Lower leg skin (tissue), 4 donors: ENCODE data around the gene HDAC9. TPM values are rescaled to one million over a fixed set of nuclear protein-coding genes. Genes with fewer than 3 reads are reported as not detected.

Experiments
- DNase-seq, 2 donors: peaks; one replicate each; pipeline ENCODE4 v3.0.0-alpha.2; 2019; ENCODE audit warnings: low spot score in 2 of 2
- H3K4me3 ChIP-seq: fragments of 200-600 bp; sonication (generic); 2 replicates; pipeline ENCODE4 v1.5.1; 2017; ENCODE audit warnings: mild to moderate bottlenecking, low read depth; ENCODE audit not compliant: poor library complexity, severe bottlenecking
- POLR2A ChIP-seq, 2 donors: fragments of 450-650 bp; IDR thresholded peaks; one replicate each; pipeline ENCODE4 v1.6.1; 2016 to 2017; ENCODE audit warnings: antibody characterized with exemption in 2 of 2, mild to moderate bottlenecking in 1 of 2, moderate library complexity in 1 of 2
- WGBS, 2 donors: methylation state at CpG; one replicate each; pipeline ENCODE4 v1.1.5; 2018; 5-methylcytosine and 5-hydroxymethylcytosine counted together
- intact Hi-C: fragments of 100-400 bp; cut with DNase I; formaldehyde crosslinking; loops from one replicate; pipeline ENCODE4 v1.15.0; 2023; ENCODE audit warnings: low total_unique reads
- total RNA-seq, 4 donors: library from RNA; depleted of rRNA; stranded (reverse); fragments of >200 nt; gene quantifications; one replicate each; pipeline ENCODE4 v1.1.0, GENCODE V29; 2016
- TF ChIP-seq, protein P1 (sequence below), 3 donors: fragments of 450-650 bp; IDR thresholded peaks; one replicate each; pipeline ENCODE4 v1.5.1; 2016; ENCODE audit warnings: antibody characterized with exemption in 3 of 3, mild to moderate bottlenecking in 3 of 3, moderate library complexity in 2 of 3

The HDAC9 gene
- total RNA-seq, 4 donors from 2014 or later = 3.1 to 5.5 (median 4.7) TPM

- no peak for DNase-seq
- 83 to 90% methylated on average over 6 of the region's 6 CpGs for WGBS, 2 donors
- H3K4me3 ChIP-seq = no peak overlapping the region
- TF ChIP-seq POLR2A (IDR thresholded peaks at IDR 0.05) = no peak
- TF ChIP-seq, protein P1, sequence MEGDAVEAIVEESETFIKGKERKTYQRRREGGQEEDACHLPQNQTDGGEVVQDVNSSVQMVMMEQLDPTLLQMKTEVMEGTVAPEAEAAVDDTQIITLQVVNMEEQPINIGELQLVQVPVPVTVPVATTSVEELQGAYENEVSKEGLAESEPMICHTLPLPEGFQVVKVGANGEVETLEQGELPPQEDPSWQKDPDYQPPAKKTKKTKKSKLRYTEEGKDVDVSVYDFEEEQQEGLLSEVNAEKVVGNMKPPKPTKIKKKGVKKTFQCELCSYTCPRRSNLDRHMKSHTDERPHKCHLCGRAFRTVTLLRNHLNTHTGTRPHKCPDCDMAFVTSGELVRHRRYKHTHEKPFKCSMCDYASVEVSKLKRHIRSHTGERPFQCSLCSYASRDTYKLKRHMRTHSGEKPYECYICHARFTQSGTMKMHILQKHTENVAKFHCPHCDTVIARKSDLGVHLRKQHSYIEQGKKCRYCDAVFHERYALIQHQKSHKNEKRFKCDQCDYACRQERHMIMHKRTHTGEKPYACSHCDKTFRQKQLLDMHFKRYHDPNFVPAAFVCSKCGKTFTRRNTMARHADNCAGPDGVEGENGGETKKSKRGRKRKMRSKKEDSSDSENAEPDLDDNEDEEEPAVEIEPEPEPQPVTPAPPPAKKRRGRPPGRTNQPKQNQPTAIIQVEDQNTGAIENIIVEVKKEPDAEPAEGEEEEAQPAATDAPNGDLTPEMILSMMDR (IDR thresholded peaks at IDR 0.05) = no peak
- intact Hi-C loops = no loop called here
Observed at GRCh38 chr7:18541871-18542212, 46.3 kb downstream of the HDAC9 start.

GRCh38 chr7:18546576-18546975 is 51.0 kb downstream of the HDAC9 start:
- H3K4me3 ChIP-seq = no peak overlapping the region
- WGBS, 2 donors = 81 to 94% methylated on average over 3 of the region's 3 CpGs
- no peak for DNase-seq
- TF ChIP-seq, protein P1 (IDR thresholded peaks at IDR 0.05) = no peak
- TF ChIP-seq POLR2A (IDR thresholded peaks at IDR 0.05) = no peak
- intact Hi-C loops = no loop called here

DNA sequence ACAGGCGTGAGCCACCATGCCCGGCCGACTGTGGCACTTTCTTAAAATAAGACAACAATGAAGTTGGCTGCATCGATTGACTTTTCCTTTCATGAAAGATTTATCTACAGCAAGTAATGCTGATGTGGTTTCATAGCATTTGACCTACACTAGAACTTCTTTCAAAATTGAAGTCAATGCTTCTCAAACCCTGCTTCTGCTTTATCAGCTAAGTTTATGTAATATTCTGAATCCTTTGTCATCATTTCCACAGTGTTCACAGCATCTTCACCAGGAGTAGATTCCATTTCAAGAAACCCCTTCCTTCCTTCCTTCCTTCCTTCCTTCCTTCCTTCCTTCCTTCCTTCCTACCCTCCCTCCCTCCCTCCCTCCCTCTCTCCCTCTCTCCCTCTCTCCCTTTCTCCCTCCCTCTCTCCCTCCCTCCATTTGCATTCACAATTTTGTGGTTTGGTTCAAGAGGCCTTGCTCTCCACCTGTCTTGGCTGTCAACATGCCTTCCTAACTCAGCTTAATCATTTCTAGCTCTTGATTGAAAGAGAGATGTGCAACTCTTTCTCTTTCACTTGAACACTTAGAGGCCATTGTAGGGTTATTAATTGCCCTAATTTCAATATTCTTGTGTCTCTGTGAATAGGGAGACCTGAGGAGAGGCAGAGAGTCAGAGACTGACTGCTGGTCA is 52.1 kb downstream of the HDAC9 start:
- intact Hi-C loops = no loop called here
- 81 to 96% methylated on average over 4 of the region's 4 CpGs for WGBS, 2 donors
- DNase-seq = no peak
- H3K4me3 ChIP-seq = no peak overlapping the region
- no peak for TF ChIP-seq POLR2A (IDR thresholded peaks at IDR 0.05)
- TF ChIP-seq, protein P1 (IDR thresholded peaks at IDR 0.05) = no peak

- DNase-seq = no peak
- TF ChIP-seq, protein P1 (IDR thresholded peaks at IDR 0.05) = no peak
- TF ChIP-seq POLR2A (IDR thresholded peaks at IDR 0.05) = no peak
- H3K4me3 ChIP-seq = no peak overlapping the region
- 96 to 100% methylated on average over 1 of the region's 1 CpG for WGBS, 2 donors
- intact Hi-C loops = no loop called here
Observed at GRCh38 chr7:18548534-18548933, 53.0 kb downstream of the HDAC9 start.

DNA sequence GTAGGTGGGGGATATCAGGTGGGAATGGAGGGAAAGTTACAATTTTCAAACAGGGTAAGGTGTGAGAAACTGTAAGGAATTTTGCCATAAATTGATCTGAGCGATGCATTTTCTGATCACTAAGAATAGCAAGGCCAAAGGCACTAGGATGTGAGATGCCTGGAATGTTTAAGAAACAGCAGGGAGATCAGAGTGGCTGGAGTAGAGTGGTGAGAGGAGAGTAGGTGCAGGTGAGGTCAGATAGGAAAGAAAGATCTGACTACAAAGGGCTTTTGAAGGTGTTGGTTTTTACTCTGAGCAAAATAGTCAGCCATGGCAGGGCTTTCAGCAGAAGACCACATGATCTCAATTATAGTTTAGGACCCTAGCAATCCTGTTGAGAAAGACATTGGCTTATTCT is 55.0 kb downstream of the HDAC9 start:
- no peak for DNase-seq
- WGBS, 2 donors = 92 to 94% methylated on average over 1 of the region's 1 CpG
- no peak overlapping the region for H3K4me3 ChIP-seq
- intact Hi-C loops = no loop called here
- no peak for TF ChIP-seq POLR2A (IDR thresholded peaks at IDR 0.05)
- TF ChIP-seq, protein P1 (IDR thresholded peaks at IDR 0.05) = no peak
